Osteocyte (in vitro differentiated cells): Measurements from ENCODE around the gene FNBP1. TPM values are rescaled to one million over a fixed set of nuclear protein-coding genes. Genes with fewer than 3 reads are reported as not detected.
"Not testable (repeated sequence)": the region's sequence is repeated elsewhere in the genome, so short reads cannot be mapped to it uniquely, and the experiment has no call there.

Experiments
- DNase-seq: peaks from one replicate; pipeline ENCODE4 v3.0.0; 2021; ENCODE audit warnings: mixed read lengths; ENCODE audit not compliant: unreplicated experiment; ENCODE audit errors: extremely low spot score
- H3K27ac Mint-ChIP-seq: one replicate; pipeline ENCODE4 v1.8.0; 2021; ENCODE audit warnings: mild to moderate bottlenecking, mixed read lengths; ENCODE audit not compliant: unreplicated experiment
- H3K27me3 Mint-ChIP-seq: one replicate; pipeline ENCODE4 v1.8.0; 2021; ENCODE audit warnings: mixed read lengths; ENCODE audit not compliant: unreplicated experiment
- H3K36me3 Mint-ChIP-seq: one replicate; pipeline ENCODE4 v1.8.0; 2021; ENCODE audit warnings: mixed read lengths; ENCODE audit not compliant: unreplicated experiment
- H3K4me1 Mint-ChIP-seq: one replicate; pipeline ENCODE4 v1.8.0; 2021; ENCODE audit warnings: mixed read lengths; ENCODE audit not compliant: unreplicated experiment
- H3K4me3 Mint-ChIP-seq: one replicate; pipeline ENCODE4 v1.8.0; 2021; ENCODE audit warnings: mild to moderate bottlenecking, moderate library complexity, mixed read lengths; ENCODE audit not compliant: unreplicated experiment
- H3K9me3 Mint-ChIP-seq: one replicate; pipeline ENCODE4 v1.8.0; 2021; ENCODE audit warnings: mixed read lengths; ENCODE audit not compliant: unreplicated experiment
- CTCF ChIP-seq: fragments of 200-600 bp; sonication (generic); IDR thresholded peaks from 2 replicates; pipeline ENCODE4 v1.5.0; 2021; ENCODE audit warnings: antibody characterized with exemption, mild to moderate bottlenecking, moderate library complexity
- total RNA-seq: library from RNA; stranded (reverse); gene quantifications from 2 replicates; pipeline ENCODE4 v1.2.1, GENCODE V29; 2021

FNBP1 gene
- total RNA-seq, 1 donor from 2014 or later = 62.2 TPM

GRCh38 chr9:129958796-129959195, 84.2 kb downstream of the FNBP1 start:
- no peaks in the 10 kb centered on the region for H3K27me3 Mint-ChIP-seq
- no peak for DNase-seq
- H3K4me3 Mint-ChIP-seq = no peak overlapping the region
- H3K27ac Mint-ChIP-seq = no peak overlapping the region
- H3K9me3 Mint-ChIP-seq = no peaks in the 10 kb centered on the region
- H3K36me3 Mint-ChIP-seq = peaks cover 17% of the 10 kb centered on the region
- no peak for TF ChIP-seq CTCF
- H3K4me1 Mint-ChIP-seq = peaks cover 32% of the 10 kb centered on the region

GRCh38 chr9:129954868-129955550, 88.0 kb downstream of the FNBP1 start:
- Mint-ChIP-seq H3K27ac (no peak overlapping the region), H3K27me3 (no peaks in the 10 kb centered on the region), H3K9me3 (no peaks in the 10 kb centered on the region), H3K4me1 (peaks cover 3% of the 10 kb centered on the region), H3K4me3 (no peak overlapping the region), H3K36me3 (peaks cover 19% of the 10 kb centered on the region)
- TF ChIP-seq CTCF = no peak
- DNase-seq = no peak

GRCh38 chr9:129953736-129954135, 89.3 kb downstream of the FNBP1 start:
- H3K4me1 Mint-ChIP-seq = peaks cover 3% of the 10 kb centered on the region
- no peaks in the 10 kb centered on the region for H3K9me3 Mint-ChIP-seq
- H3K27me3 Mint-ChIP-seq = no peaks in the 10 kb centered on the region
- H3K36me3 Mint-ChIP-seq = peaks cover 26% of the 10 kb centered on the region
- H3K27ac Mint-ChIP-seq = no peak overlapping the region
- H3K4me3 Mint-ChIP-seq = no peak overlapping the region
- DNase-seq = no peak
- no peak for TF ChIP-seq CTCF

- Mint-ChIP-seq H3K4me3 (no peak overlapping the region), H3K27me3 (no peaks in the 10 kb centered on the region), H3K4me1 (peaks cover 3% of the 10 kb centered on the region), H3K9me3 (no peaks in the 10 kb centered on the region), H3K36me3 (peaks cover 22% of the 10 kb centered on the region), H3K27ac (no peak overlapping the region)
- TF ChIP-seq CTCF = no peak
- DNase-seq = no peak
Observed at GRCh38 chr9:129952337-129952736, 90.7 kb downstream of the FNBP1 start.

- H3K9me3 Mint-ChIP-seq = no peaks in the 10 kb centered on the region
- no peak for TF ChIP-seq CTCF
- H3K4me1 Mint-ChIP-seq = peaks cover under 1% of the 10 kb centered on the region
- H3K27ac Mint-ChIP-seq = no peak overlapping the region
- no peaks in the 10 kb centered on the region for H3K27me3 Mint-ChIP-seq
- DNase-seq = no peak
- H3K4me3 Mint-ChIP-seq = no peak overlapping the region
- H3K36me3 Mint-ChIP-seq = peaks cover 12% of the 10 kb centered on the region
Observed at GRCh38 chr9:129949821-129950220, 93.2 kb downstream of the FNBP1 start.

- not testable (repeated sequence) for H3K27me3 Mint-ChIP-seq, H3K4me3 Mint-ChIP-seq, H3K4me1 Mint-ChIP-seq, H3K9me3 Mint-ChIP-seq, DNase-seq, H3K27ac Mint-ChIP-seq
- peaks cover 12% of the 10 kb centered on the region for H3K36me3 Mint-ChIP-seq
Observed at GRCh38 chr9:129948626-129949025, 94.4 kb downstream of the FNBP1 start.
